Stimulated activated CD8-positive, alpha-beta memory T cell treated with anti-CD3 and anti-CD28 coated beads, Interleukin-7, amount 100 ng/mL, for 4 hours (primary cell): ENCODE data around the gene C11orf24.
A peak's percentile ranks its signal among the peaks of the same experiment; 100 is the strongest.

Source experiments
- DNase-seq, 2 donors: peaks; one replicate each; pipeline ENCODE4 v3.0.0-alpha.2; 2020; ENCODE audit warnings: low read depth in 2 of 2

Gene C11orf24

DNA sequence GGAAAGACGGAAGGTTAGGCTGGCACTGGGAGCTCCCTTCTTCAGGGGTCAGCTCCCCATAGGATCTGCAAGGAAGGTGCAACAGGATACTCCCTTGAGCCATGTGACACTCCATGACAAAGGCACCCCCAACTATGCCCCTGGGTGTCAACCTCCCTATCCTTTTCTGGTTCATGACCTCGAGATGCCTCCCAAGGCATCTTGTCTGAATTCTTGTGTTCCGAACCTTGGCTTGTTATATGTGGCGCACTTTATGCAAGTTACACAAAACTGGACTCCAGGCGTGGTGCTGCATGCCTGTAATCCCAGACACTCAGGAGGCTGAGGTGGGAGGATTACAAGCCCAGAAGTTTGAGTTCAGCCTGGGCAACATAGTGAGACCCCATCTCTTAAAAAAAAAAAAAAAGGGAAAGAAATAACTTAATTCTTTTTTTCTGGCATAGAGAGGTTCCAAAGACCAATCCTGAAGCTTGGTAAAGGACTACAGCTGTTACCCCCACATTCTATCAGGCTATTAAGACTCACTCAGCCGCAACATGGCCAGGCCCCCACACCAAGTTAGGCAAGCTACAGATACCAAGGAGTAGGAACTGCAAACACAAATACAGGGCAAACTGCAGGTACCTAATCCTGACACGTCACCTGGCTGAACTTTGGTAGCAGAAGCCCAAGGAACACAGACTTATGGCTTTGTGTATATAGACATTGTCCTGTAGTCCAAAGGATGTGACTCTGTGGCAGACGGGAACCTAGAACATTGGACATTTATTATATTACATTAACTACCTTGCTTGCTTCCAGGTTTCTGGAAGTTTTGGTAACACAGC, 1.4 kb downstream of the C11orf24 start:
- DNase-seq, result no peak

DNA sequence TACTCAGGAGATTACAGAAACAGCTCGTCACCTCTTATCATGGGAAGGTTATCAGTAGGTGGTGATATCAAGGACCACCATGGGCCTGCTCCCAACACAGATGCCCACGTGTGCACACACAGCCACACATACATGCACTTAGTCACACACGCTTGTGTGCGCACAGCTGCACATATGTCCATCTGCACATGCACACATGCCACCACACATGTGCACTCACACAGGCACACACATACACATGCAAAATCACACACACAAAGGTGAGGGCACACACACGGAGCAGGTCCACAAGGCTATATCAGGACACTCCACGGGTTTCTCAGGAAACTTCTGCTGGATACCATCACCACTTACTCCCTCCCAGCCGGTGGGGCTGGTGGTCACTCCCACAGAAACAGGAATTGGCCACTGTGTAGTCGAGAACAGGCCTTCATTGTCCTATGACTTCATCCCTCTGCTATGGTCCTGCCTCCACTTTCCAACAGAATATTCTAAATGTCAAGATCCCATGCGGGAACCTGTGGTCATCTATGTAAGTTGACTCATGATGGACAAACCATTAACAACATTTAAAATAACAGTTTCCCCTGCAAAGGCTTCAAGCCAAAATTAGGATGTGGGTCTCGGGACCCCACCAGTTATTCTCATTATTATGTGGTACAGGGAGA, 2.2 kb downstream of the C11orf24 start:
- no peak for DNase-seq

DNA sequence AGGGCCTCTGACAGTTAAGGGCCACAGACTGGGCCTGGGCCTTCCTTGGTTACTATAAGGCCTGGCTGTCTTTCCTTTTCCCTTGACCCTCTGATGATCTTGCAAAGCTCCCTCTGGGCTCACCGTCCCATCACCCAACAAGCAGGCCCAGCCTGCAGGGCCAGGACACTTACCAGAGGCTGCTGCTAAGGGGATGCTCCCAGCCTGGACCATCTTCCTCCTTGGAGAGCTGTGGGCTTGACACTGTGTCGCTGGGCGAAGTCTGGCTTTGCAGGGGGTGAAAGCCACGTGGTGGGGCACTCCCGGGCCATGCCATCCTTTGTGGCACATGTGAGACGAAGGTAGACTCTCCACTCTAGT, 3.9 kb downstream of the C11orf24 start:
- DNase-seq, result no peak

DNA sequence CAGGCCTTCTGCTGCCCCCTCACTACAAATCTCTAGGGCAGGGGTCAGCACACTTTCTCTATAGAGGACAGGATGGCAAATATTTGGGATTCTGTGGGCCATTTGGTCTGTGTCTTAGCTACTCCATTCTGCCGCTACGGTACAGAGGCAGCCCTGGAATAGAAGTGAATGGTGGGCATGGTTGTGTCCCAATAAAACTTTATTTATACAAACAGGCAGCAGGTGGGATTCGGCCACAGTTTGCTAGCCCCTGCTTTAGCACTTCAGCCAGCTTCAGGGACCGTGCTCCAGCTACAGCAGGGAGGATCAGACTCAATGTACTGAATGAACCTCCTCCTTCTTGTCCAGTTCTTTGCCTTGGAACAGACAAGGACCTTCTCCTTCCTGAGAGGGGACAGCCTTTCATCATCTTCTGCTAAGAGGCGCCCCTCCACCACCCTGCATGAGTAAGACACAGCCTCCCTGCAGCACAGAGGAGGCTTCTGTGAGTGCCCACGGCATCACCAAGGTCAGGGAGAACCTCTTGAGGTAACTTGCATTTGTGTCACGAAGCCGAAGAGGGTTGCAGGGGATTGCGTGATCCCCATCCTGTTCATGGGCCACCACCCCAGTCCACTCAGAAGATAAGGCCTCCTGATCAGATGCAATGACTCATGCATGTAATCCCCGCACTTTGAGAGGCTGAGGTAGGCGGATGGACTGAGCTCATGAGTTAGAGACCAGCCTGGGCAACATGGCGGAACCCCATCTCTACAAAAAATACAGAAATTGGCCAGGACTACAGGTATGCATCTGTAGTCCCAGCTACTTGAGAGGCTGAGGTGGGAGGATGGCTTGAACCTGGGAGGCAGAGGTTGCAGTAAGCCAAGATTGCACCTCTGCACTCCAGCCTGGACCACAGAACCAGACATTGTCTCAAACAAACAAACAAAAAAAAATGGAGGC, 4.6 kb downstream of the C11orf24 start:
- no peak for DNase-seq

DNA sequence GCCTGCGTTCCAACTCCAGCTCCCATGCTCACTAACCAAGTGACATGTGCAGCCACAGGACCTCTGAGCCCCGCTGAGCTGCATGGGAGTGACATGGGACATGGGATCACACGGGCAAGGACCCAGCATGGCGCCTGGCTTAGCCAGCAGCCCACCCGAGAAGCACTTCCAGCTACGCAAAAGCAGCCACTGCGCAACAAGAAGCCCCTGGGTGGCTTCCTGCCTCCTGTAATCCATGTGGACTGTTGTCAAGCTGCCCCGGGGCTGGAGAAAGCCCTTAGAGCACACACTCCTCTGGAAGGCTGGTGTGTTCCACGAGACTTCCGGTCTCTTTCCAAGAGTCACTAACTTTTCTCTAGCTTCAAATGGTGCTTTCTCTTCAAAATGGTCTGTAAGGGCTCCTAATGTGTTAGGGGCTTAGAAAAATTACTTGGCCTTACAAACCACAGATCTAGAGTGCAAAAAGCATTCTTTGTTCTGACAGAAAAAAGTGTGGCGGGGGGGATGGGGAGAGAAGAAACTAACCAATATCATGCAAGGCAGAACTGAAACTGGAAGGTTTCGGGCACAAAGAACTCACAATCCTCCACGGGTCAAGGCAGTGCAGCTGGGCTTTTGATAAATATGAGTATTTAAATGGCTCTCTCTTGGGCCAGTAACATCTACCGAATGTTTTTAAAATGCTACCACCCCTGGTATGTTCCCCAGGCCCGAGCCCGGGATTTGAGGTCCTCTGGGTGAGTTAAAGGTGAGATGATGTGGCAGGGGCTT, 5.5 kb downstream of the C11orf24 start:
- DNase-seq, result no peak

DNA sequence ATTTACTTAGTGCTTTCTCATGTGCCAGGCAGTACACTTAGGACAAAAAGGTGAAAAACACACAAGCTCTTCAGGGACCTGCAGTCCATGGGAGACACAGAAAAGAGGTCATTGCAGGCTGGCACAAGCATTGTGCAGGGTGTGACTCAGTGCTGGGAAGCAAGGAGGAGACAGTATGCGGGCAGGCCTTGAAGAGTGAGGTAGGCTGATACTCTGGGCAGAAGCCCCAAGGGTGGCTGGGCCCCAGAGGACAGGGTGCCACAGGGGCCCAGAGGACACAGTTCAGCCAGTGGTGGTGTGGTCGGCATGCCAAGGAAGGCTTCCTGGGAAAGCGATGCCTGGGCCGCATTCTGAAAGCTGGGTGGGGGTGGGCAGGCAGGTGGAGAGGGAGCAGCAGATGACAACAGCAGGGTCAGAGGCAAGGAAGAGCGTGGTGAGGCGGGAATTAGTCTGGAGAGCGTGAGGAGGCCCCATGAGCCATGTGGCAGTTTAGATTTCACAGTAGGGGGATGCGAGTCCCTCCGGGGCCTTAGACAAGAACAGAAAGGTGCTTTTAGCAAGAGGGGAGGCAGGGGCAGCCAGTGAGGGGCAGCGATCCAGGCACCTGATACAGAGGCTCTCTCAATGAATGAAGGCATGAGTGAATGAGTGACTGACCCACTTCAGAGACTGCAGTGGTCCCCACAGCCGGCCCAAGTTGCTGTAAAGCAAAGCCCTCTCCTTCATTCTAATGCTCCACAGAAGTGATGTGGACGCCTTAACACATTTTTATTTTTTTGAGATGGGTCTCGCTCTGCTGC, 6.8 kb downstream of the C11orf24 start:
- no peak for DNase-seq

DNA sequence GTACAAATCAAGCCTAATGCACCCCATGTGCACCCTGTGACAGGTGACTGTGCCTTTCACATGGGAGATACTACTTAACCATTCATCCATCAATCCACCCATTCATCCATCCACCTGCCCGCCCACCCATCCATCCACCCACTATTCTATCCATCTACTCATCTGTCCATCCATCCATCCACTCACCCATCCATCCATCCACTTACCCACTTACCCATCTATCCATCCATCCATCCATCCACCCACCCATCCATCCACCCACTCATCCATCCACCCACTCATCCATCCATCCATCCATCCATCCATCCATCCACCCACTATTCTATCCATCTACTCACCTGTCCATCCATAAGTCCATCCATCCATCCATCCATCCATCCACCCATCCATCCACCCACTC, 7.5 kb downstream of the C11orf24 start:
- DNase-seq, result no peak

DNA sequence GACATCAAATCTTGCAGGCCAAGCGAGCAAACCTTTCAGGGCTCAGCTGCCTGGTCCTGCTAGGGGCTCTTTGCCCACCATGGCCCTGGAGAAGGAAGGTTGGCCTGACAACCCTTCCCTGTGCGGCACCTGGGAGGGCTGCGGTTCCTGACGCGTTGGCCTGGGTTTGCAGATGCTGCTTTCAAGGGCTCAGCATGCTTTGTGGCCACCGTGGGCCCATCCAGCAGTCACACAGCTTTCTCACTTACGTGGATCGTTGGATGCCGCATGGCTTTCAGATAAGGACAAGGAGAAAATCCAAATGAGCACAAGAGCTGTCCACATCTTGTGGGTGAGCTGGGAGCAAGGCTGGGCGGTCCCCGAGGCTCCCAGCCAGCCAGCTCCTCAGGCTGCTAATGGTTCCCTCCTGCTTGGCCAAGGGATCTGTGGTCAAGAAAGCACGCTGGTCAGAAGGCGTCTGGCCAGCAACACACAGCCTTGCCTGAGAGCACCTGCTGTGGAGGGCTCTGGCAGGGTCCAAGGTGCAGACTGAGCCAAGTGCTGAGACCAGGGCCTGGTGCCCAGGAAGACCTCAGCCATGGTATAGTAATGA, 8.2 kb downstream of the C11orf24 start:
- no peak for DNase-seq

DNA sequence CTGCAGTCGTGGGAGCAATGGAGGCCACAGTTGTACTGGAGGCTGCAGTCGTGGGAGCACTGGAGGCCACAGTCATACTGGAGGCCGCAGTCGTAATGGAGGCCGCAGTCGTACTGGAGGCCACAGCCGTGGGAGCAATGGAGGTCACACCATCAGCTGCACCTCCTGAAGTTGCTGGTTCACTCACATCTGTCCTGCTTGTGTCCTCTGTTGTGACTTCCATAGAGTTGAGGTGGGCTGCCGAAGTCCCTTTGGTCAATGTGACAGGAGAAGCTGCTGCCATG, 9.3 kb downstream of the C11orf24 start:
- DNase-seq, result no peak

DNA sequence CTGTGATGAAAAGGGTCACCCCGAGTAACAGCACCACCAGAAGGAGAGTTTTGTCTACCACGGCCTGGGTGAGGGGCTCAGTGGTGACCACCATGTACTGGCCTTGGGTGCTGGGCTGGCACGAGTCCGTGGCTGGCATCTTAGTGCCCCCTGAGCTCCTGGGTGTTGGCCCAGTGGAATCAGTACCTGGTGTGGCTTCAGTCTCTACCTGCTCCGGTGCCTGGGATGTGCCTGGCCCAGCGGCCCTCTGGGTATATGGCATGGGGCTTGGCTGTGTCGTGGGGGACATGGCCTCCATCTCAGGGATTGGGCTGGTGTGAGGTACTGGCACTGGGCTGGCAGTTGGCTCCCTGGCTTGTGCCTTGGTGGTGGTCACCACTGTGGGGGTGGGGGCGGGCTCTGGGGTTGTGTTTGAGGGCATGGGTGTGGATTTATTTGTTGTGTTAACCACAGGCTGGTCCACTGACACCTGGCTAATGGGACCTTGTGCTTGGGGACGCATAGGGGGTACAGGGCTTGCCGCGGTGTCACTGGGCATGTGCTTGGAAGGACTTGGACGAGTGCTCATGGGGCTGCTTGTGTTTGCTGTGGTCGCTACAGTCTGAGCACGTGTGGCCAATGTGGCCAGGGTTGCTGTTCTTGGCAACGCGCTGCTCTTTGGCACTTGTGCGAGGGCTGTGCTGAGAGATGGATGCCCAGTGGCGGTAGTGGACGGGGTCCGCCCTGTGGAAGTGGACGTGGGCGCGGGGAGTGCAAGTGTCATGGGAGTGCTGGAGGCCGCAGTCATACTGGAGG, 9.8 kb downstream of the C11orf24 start:
- no peak for DNase-seq

DNA sequence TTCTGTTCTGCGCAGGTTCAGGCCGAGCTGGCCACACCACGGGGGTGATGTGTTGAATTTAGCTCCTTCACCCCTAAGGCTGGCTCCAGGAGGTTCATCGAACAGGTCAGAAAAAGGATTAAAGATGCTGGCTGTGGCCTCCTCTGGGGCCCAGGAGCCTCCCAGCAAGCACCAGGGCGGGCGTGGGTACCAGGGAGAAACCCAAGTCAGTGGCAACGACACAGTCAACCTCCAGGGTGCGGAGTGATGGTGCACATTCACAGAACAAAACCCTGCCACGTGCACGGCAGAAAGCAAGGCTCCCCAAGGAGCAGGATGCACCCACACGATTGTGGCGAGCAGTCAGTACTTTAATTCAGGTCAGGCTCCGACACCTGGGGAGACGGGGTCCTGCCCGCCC, 10.8 kb downstream of the C11orf24 start:
- no peak for DNase-seq

DNA sequence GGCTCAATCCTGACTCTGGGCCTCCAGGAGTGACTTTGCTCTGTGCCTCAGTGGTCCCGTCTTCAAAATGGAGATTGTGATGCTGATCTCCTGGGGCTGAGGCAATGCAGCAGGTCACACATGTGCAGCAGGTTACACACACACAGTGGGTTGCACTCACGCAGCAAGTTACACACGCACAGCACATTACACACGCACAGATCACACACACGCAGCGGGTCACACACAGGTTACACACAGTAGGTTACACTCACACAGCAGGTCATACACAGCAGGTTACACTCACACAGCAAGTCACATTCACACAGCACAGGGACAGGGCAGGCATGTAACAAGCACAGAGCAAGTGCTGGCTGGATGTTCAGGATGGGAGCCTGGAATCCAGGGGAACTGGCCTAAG, 11.3 kb downstream of the C11orf24 start:
- no peak for DNase-seq

DNA sequence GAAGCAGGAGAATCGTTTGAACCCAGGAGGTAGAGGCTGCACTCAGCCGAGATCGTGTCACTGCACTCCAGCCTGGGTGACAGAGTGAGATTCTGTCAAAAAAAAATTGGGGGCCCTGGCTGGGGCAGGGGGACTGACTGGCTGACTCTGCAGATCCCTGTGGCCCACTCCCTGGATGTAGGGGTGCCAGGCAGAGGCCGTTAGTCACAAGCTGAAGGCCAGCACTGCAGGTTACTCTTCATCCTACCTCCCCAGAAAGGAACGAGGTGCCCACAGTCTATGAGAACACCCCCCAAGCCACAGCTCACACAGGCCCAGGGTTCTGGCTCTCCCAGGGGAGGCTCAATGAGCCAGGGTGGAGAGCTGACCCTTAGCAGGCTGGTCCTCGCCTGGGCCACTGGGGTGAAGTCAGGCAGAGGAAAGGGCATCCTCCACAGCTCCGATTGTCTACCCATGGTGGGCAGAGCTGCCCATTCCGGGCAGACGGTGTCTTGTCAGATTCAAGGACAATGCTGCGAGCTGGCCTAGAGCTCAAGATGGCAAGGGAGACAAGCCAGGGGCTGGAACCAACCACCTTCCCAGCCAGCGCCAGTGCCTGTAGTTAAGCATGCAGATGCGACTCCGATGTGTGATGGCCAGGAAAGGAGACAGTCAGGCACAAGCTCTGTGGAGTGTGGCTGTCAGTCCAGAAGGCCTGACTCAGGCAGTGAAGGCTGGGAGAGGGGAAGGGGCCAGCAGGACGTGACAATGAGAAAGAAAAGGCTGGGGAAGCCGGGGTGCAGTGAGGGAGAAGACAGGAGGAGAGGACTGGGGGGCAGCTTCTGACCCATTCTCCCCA, 12.4 kb downstream of the C11orf24 start:
- no peak for DNase-seq

DNA sequence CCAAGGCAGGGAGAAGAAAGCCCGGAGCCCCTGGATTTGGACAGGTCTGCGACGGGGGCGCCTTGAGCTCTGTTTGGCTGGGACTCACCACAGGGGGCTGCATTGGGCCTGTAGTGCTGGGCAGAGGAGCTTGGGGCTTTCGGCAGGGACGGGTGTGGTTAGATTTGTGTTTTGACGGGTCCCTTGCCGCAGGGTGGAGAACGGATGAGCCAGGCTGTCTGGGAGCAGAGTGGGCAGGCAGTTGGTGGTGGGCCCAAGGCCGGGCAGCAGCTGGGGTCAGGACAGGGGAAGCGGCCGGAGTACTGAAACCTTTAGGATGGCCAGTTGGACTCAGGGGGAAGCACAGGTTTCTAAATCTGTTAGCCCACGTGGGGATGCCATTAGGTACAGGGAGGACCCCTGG, 13.4 kb downstream of the C11orf24 start:
- DNase-seq, result no peak

DNA sequence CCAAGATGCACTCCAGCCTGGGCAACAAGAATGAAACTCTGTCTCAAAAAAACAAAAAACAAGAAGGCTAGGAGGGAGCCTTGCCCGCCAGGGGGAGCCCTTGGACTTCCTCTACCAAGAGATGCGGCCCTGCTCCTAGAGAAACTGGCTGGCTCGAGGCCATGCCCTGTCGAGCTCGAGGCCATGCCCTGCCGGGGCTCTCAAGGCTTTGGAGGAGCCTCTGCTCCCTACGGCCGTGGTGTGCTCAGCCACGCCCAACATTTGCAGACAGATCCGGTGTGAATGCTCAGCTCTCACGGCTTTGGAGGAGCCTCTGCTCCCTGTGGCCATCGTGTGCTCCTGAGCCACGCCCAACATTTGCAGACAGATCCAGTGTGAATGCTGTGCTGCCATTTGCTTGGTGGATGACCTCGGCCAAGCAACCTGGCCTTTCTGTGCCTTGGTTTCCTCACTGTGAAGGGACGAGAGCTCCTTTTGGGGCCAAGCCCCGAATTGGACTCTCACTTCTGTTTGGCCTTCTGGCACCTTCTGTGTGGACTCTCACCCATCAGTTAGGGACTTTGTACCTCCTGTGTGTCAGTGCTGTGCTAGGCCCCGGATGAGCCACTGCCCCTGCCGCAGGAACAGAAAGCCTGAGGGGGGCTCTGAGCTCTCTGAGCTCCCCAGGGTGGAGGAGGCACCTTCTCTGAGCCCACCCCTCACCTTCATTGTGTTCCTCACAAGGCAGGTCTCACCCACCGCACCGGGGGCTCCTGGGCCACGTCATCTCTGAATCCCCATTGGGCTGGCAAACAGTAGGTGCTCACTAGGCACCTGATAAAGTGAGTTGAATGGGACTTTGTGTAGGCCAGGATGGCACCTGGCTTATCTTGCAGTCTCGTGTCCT, 14.1 kb downstream of the C11orf24 start:
- DNase-seq, result peak; percentile 80 to 86

DNA sequence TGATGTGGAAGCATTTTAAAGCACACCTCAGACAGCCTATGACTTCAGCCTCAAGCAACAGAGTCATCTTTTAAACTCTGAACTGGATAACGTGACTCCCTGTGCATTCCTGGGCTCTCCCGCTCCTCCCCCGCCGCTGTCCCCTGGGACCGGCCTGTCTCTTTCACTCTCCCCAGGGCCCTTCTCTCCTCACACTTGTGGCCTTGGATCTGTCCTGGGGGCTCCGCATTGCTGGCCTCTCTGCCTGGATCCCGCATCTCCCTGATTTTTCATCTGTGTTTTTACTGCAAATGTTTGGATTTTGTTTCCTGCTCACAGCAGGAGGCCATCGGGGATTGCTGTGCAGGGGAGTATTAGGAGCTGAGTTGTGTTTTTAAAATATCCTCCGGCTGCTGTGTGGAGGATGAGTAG, 15.4 kb downstream of the C11orf24 start:
- no peak for DNase-seq

DNA sequence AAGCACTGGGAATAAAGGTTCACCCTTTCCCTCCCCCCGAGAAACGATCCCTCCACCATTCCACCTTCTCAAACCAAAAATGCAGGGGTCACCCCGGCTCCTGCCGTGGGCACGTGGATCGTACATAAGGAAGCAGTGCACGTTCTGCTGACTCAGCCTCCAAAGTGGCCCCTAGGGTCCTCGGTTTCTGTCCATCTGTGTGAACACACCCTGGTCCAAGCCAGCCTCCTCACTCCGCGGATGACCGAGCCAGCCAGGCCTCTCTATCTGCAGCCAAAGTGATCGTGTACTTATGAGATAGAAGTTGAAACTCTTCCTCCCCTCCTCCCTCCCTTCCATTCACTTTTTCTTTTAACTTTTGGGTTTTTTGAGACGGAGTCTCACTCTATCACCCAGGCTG, 16.2 kb downstream of the C11orf24 start:
- no peak for DNase-seq

DNA sequence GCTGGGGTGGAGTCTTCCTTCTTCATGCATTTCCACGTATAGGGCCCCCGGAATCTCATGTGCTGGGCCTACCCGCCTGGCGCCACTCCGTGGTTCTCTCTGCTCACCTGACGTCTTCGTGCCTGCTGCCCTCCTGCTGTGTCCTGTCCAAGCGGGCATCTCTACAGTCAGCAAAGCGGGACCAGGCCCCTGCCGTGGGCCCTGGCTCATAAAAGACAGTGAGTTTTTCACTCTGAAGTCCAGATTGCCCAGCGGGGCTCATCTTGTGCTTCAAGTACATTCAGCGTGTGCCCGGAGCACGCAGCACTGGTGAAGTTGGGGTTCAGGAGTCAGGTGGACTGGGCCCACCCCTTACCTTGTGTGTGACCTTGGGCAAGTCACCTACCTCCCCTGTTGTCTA, 17.4 kb downstream of the C11orf24 start:
- no peak for DNase-seq
